Right ventricle myocardium superior (tissue), 1 donor: ENCODE results near the gene CCDC39. TPM values are rescaled to one million over a fixed set of nuclear protein-coding genes. Genes with fewer than 3 reads are reported as not detected.
A peak's percentile ranks its signal among the peaks of the same experiment; 100 is the strongest.

ENCODE experiments used
- ATAC-seq: fragments of 200-7000 bp; cut with Tn5 transposase; one replicate; pipeline ENCODE4 v1.9.1; 2020; ENCODE audit warnings: mild to moderate bottlenecking; ENCODE audit not compliant: poor library complexity
- DNase-seq: peaks from one replicate; pipeline ENCODE4 v3.0.0-alpha.2; 2020
- intact Hi-C: fragments of 100-400 bp; cut with DNase I; formaldehyde crosslinking; loops from one replicate; pipeline ENCODE4 v1.11.2; 2022
- long read RNA-seq: library from polyadenylated mRNA; unstranded; transcript quantifications from one replicate; pipeline ENCODE4 v2.0.0, GENCODE V29; 2021
- total RNA-seq: library from RNA; stranded (reverse); fragmentation: NEBNext Ultra II Directional; extraction: Animal tissue kit (Norgen Biotek cat#: 25700); gene quantifications from one replicate; pipeline ENCODE4 v1.2.1, GENCODE V29; 2021
- donor health status: DM: no; HTN: yes; CAD: no; lungs with severe emphysema.

The CCDC39 gene
- total RNA-seq: not detected
- long read RNA-seq: 0 reads

DNA sequence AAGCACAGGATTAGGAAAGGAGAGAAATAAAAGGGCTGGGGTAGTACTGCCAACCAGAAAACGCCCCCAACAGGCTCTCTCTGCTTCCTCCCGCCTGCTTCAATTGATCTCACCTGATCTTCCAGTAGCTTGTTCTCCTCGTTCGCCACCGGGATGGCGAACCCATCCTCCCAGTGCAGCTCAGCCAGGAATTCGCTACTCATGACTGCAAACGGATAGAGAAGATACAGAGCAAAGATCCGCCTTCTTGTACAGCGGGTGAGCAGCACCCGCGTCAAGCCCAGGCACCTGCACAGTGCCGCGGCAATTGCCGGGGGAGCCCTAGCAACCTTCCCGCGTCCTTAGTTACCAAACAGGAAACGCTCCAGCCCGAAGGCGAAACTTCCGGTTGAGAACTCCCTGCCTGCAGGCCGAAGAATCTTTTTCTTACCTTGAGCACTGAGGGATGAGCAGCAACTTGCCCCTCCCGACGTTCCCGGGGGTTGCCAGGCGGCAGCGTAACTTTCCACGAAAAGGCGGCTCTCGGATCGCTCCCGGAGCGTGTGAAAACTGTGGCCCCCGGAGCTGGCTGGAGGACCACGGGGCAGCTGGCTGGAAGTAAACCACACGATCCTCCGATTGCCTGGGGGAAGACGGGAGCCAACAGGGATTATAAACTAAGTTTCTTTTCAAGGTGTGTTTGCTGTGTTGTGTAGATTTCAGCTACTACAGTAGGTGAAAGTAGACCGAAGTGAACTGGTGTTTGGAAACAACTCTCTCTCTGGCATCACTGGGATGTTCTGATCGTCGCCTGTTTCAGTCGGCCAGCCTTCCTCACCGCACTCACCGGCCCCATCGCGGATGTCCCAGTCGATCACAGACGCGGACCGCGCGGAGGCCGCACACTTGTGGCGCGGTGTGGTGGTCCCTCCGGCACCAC, at the start of gene CCDC39:
Gene CCDC39, minus strand, starts transcription at position 312 of the 919 bp plus-strand sequence. Its CDS starts 109 bp downstream, at position 203.
- ATAC-seq: peak; percentile 87
- intact Hi-C loops: no loop called here
- DNase-seq: peak; percentile 59

DNA sequence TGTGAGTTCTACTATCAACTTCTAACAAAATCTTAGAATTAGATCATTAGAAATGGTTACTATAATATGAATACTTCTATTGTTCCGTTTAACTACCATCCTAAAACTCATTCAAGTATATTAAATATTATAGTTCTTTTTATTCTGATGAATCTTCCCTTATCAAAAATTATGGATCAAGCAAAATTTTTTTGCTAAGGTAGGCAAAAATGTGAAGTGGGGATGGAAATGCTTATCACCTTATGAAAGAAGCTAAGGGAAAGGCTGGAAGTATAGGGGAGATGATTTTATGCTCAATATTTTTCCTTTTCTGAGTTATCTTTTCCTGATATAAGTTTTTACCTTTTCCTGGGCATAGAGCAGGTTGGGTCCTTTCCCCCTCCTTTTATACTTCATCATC, 40.7 kb upstream of the CCDC39 start:
- DNase-seq (no peak), ATAC-seq (no peak)
- intact Hi-C loops: no loop called here

DNA sequence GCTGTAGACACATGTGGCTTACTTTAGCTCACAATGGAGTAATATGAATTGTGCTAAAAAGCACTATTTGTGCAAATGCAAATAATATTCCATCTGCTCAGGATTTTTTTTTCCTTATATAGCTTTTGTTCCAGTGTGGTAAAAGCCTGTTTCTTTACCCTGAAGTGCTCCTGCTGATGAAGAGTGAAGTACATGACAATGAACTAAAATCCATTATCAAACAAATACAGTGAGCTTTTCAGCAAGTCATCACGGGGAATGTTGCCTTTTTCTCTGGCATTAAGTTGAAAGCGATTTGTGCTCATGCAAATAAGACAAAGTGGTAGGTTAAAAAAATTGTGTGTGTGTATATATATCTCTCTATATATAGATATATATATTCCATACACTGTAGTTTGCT, 28.6 kb upstream of the CCDC39 start:
- no peak for ATAC-seq
- no peak for DNase-seq
- intact Hi-C loops: no loop called here

DNA sequence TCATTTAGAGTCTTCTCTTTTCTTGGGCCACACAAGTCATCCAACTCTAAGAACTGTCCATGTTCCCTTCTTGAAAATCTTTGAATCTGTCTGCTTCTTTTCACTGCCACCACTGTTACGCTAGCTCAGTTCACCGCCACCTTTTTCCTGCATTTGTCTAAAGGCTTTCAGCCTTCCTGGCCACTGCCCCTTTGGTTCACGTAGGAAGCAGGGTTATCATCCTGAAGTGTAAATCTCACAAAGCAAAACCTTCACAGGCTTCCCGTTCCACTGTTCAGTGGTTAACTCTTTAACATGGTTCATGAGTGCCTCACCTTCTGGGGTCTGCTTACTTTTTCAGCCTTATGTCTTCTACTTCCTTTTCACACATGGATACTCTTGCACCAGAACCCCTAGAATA, 26.3 kb upstream of the CCDC39 start:
- DNase-seq (no peak), ATAC-seq (no peak)
- intact Hi-C loops: no loop called here

DNA sequence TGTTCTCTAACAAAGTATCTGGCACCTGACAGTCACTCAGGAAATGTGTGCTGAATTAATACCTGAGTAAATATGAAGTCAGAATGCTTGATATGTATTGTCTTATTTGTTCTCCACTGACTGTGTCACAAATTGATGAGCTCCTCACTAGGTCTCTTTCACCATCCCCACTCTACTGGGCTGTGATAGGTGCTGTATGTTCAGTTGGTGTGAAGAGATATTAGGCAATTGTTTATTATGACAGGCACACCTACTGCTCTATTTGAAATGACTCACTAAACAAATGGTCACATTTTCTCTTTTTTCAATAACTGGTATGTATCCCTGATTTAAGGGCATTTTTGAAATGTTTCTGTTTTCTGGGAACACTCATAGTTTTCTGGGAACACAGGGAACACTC, 25.2 kb upstream of the CCDC39 start:
- ATAC-seq (no peak), DNase-seq (no peak)
- intact Hi-C loops: no loop called here

DNA sequence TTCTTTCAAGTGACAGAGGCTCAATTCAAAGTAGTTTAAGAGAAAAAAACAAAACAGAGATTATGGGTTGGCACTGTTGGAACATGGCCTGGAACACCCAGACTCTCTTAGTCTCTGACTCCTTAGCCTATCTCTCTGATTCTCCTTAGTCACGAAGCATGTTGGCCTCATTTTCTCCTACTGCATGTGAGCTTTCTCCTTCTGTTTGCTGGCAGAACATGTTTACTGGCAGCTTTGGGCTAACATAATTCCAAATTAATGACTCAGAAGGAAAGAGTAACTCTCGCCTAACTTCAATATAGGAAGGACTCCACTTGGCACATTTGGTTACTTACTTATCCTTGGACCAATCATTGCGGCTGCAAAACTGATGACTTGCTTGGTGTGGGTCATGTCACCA, 21.7 kb upstream of the CCDC39 start:
- intact Hi-C loops: no loop called here
- DNase-seq: no peak
- no peak for ATAC-seq

DNA sequence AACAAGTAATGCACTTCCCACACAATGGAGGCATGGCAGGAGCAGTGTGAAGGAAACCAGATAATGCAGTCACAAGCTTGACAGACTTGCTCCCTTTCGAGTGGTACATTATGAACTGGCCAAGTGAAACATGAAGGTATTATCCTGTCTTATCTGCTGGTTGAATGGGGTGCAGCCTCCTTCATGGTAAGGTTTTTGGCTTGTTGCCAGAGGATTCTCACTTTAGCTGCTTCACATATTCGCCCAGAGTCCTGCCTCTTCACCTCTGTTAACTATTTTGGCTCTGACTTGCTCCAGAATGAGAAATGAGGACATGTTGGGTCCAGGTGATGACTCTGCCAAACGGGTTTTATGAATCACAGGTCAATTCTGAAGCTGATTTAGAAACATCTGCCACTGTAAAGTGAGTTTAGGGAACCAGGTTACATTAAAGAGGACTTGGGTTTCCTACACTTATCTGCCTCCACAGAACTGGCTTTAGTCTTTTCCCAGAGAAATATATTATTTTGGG, 19.5 kb upstream of the CCDC39 start:
- no peak for ATAC-seq
- intact Hi-C loops: no loop called here
- no peak for DNase-seq

DNA sequence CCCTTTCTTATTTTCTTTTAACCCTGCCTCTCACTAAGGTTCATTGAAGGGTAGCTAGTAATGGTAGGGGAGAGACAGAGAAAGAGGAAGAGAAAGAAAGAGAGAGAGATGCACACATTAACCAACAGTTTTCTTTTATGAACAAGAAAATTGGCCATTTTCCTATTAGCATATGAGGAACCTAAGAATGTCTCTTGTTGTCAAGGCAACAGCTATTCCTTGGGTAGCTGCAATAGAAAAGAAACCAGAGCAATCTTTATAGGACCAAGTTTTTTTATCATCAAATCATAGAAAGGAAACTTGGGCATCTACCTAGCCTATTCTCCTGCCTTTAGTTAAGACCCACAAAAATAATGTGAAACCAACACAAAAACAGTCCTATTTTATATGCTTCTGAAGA, 15.0 kb upstream of the CCDC39 start:
- intact Hi-C loops: no loop called here
- DNase-seq: no peak
- ATAC-seq: no peak

DNA sequence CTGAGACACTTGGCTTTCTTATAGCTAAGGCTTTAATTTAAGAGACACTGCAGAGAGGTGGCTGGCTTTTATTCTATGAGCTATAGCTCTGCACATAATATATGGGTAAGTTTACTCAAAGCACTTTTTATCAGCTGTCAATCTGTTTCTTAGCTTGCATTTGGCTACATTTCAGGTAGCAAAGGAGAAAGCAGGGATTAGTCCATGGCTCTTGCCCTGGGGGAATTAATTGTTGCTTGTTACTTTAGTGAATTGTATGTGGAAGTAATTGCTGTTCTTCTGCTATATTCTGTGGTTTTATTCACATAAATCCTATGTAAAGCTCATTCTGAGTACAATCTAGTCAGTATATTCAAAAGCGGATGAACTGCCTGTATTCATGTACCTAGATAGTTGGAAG, 14.4 kb upstream of the CCDC39 start:
- ATAC-seq (no peak), DNase-seq (no peak)
- intact Hi-C loops: no loop called here

DNA sequence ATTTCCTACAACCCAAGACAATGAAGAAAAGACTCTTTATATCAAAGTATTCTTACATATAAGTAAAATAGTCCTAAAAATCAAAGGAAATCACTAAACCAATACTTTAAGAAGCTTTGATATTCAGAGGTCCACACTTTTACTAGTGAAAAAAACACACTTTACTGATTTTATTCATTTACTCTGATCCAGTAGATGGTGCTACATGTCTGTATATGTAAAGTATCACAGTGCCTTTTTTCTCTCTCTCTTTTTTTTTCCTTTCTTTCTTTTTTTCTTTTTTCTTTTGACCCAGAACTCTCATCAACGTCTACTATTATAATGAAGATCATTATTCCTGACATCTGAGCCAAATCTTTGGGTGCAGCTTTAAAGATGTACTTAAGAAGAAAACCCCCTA, 10.8 kb upstream of the CCDC39 start:
- DNase-seq (no peak), ATAC-seq (no peak)
- intact Hi-C loops: no loop called here

DNA sequence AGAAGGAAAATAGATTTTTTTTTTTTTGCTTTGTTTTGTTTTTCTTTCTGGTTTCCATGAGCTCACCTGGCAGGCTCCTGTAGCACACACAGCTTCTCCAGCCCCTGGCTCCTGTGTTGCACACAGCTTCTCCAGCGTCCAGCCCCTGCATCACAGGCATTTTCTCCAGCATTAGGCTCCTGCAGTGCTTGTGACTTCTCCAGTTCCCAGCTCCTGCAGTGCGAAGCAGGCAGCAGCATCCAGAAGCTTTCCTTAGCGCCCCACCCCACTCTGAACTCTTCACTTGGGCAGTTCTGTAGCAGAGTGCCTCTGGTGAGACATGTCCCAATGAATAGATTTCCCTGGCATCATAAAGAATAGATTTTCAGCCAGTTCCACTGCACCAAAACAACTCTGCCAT, 5.5 kb upstream of the CCDC39 start:
- no peak for DNase-seq
- no peak for ATAC-seq
- intact Hi-C loops: no loop called here

DNA sequence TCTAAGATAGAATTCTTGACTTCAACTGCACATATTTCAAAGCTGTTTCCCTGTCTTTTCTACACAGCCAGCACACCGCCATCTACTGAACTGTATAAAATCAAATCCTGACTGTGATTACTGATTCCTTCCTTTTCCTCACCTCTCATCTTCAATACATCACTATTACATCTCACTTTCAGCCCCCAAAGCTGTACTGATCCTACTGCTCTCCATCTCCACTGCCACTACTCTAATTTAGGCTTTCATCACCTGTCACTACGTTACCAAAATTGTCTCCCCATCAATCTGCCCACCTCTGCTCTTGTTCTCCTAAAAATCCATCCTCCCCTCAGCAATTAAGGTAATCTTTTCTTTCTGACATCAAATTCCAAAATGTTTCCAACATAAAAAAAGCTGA, 4.5 kb upstream of the CCDC39 start:
- intact Hi-C loops: no loop called here
- DNase-seq (no peak), ATAC-seq (no peak)

DNA sequence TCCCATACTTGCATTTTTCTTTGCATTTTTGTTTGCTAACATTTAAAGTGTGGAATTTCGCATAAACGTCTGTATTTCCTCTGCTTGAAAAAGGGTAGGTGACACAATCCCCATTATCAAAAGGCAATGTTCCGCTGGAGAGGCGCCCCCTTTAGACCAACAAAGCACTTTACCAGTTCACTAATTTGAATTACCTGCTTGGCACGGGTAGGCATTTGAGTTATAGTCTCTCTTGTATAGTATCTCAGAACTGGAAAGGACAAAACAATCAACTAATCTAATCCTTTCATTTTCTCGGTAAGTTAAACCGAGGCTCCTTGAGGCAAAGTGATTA, 775 bp upstream of the CCDC39 start:
- ATAC-seq: peak; percentile 46
- intact Hi-C loops: no loop called here
- no peak for DNase-seq

DNA sequence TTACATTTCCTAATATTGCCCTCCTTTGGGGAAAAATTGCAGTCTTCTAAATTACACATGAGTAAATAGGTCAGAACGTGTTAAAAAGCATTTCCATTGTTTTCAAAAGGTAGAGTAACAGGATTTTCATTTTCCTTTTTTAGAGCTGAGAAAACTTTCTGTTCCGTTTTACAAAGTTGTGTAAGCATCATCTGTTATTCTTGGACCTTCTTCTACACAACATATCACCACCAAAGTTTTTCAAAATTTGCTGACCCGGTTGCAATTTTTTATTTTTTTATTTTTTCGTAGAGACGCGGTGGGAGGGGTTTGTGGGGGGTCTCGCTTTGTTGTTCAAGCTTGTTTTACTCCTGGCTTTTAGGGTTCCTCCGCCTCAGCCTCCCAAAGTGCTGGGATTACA, 1.1 kb downstream of the CCDC39 start:
- intact Hi-C loops: no loop called here
- no peak for ATAC-seq

DNA sequence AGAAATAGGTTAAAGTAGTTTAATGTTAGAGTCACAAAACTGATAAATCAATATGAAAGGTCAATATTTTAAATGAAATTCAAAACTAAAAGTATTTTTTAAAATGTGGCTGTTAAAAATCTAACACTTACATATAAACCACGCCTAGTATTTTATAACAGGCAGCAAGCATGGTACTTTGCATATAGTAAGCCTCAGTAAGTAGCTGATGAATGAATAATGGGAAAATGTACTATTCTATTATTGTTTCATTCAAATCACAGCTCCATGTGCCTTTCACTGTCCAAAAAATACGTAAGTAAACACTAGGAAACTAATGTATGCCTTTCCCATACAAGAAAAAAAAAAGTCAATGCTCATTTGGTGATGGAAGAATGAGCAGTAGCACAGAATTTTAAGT, 17.8 kb downstream of the CCDC39 start:
- DNase-seq (no peak), ATAC-seq (no peak)
- intact Hi-C loops: no loop called here

More for the DNA sequence above, 1.1 kb downstream of the CCDC39 start:
- no peak for DNase-seq

DNA sequence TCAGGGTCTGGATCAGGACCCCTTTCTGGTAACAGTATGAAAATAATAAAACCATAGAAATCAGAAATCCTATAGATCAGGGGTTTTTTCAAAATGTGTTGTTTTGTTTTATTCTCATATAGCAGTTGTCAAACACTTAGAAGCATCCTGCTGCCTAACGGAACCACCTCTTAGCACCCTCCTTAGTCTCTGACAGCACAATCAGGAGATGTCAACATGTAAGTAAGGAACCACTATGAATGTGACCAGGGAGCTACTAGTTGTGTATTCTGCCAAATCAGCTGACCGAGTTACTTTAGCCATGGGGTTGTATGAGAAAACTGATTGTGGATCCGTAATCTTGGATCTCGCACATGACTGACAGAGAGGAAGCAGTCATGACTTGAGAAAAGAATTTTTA, 22.2 kb downstream of the CCDC39 start:
- ATAC-seq (no peak), DNase-seq (no peak)
- intact Hi-C loops: no loop called here

DNA sequence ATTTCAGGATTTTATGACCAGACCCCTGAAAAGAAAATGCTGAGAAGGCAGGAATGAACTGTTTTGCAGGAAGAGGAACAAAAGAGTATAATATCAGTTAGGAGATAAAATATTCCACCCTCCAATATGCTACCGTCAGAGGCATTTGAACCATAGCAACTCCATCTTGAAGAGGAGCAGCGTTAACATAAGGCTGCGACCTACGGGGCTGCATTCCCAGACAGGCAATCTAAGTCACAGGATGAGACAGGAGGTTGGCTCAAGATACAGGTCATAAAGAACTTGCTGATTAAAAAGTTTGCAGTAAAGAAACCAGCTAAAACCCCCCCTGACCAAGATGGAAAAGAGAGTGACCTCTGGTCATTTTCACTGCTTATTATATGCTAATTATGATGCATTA, 22.9 kb downstream of the CCDC39 start:
- ATAC-seq: no peak
- intact Hi-C loops: no loop called here
- no peak for DNase-seq

DNA sequence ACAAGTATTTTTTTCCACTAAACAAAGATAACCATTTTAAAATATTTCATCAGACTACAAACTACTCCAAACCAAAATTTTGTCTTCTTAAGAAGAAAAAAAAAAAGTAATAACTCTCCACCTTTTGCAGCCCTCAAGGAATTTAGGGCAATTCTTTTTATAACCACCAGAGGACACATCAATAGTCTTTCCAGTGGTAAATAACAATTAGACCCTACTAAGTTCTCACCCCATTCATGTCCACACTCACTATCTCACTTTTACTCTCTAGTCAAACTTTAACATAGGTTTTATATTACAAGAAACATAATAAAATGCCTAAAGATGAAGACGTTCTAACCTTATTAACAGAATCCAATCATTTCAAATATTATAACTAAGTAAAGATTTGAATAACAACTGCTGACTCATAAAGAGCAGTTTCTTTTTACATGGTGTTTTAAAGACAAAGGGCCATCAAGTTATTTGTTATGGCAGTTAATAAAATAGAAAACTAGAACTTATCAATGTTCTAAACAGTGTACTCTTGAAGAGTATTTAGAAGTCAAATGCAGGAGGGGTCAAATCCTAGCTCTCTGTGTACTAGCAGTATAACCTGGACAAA, 33.0 kb downstream of the CCDC39 start:
- ATAC-seq: no peak
- DNase-seq: no peak
- intact Hi-C loops: no loop called here

DNA sequence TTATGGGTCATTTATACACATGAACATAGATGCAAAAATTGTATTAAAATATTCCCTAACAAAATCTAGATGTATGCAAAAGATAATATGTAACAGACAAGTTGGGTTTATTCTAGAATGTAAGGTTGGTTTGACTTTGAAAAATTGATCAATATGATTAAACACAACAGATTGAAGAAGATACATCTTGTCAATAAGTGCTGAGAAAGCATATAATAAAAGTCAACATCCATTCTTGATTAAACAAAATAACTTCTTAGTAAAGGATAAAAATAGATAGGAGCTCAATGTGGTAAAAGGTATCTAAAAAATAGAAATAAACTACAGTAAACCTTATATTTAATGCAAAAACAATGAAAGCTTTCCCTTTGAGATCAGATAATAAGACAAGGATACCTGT, 38.3 kb downstream of the CCDC39 start:
- DNase-seq (no peak), ATAC-seq (no peak)
- intact Hi-C loops: no loop called here

DNA sequence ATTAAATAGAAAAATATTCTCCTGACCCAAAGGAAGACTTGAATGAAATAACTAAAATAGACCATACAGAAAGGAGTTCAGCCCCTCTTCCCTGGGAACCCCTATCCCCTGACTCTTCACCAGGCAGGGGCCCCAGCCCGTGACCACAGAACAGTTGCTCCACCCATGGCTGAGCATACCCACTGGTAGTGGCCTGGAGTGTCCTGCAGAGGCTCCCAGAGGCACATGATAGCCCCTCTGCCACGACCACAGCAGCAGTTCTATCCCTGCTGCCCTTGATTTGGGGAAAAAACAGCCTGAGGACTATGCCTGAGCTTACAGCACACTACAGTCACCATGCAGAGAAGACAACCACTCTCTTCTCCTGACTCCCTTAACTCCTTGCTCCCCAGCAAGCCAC, 45.6 kb downstream of the CCDC39 start:
- ATAC-seq (no peak), DNase-seq (no peak)
- intact Hi-C loops: no loop called here
